Measurements from ENCODE around the gene HAND1. TPM values are rescaled to one million over a fixed set of nuclear protein-coding genes. Genes with fewer than 3 reads are reported as not detected.

HAND1 gene
- total RNA-seq, 1 donor from 2014 or later, result not detected

- TF ChIP-seq CTCF (conservative IDR thresholded peaks at IDR 0.05), result no peak
- peak overlapping the region; percentile 65 for H3K4me3 Mint-ChIP-seq
- no peak overlapping the region for H3K27ac Mint-ChIP-seq (ENCODE audit: unreplicated experiment)
- H3K4me1 Mint-ChIP-seq, result peaks cover 23% of the 10 kb centered on the region
- H3K9me3 Mint-ChIP-seq, result no peaks in the 10 kb centered on the region
- H3K27me3 Mint-ChIP-seq (ENCODE audit: low read depth), result peaks cover 100% of the 10 kb centered on the region
- no peaks in the 10 kb centered on the region for H3K36me3 Mint-ChIP-seq (ENCODE audit: low read depth)
- no peak for DNase-seq (ENCODE audit: low read depth, low spot score)
Measured at GRCh38 chr5:154479160-154479943, 1.3 kb upstream of the HAND1 start.

- DNase-seq (ENCODE audit: low read depth, low spot score), result no peak
- Mint-ChIP-seq H3K27ac (ENCODE audit: unreplicated experiment) (no peak overlapping the region), H3K27me3 (ENCODE audit: low read depth) (peaks cover 100% of the 10 kb centered on the region), H3K36me3 (ENCODE audit: low read depth) (no peaks in the 10 kb centered on the region), H3K9me3 (no peaks in the 10 kb centered on the region), H3K4me3 (no peak overlapping the region), H3K4me1 (peaks cover 23% of the 10 kb centered on the region)
- TF ChIP-seq CTCF (conservative IDR thresholded peaks at IDR 0.05), result no peak
Measured at GRCh38 chr5:154478752-154479159, 729 bp upstream of the HAND1 start.

GRCh38 chr5:154477382-154478223 is 424 bp downstream of the HAND1 start:
- Mint-ChIP-seq H3K27me3 (ENCODE audit: low read depth) (peaks cover 100% of the 10 kb centered on the region), H3K36me3 (ENCODE audit: low read depth) (no peaks in the 10 kb centered on the region), H3K4me1 (peaks cover 23% of the 10 kb centered on the region), H3K9me3 (no peaks in the 10 kb centered on the region), H3K4me3 (peak overlapping the region; percentile 51), H3K27ac (ENCODE audit: unreplicated experiment) (no peak overlapping the region)
- TF ChIP-seq CTCF (conservative IDR thresholded peaks at IDR 0.05), result no peak
- no peak for DNase-seq (ENCODE audit: low read depth, low spot score)

GRCh38 chr5:154476354-154477205 is 1.4 kb downstream of the HAND1 start:
- Mint-ChIP-seq H3K9me3 (no peaks in the 10 kb centered on the region), H3K27me3 (ENCODE audit: low read depth) (peaks cover 100% of the 10 kb centered on the region), H3K27ac (ENCODE audit: unreplicated experiment) (no peak overlapping the region), H3K36me3 (ENCODE audit: low read depth) (no peaks in the 10 kb centered on the region), H3K4me1 (peaks cover 23% of the 10 kb centered on the region), H3K4me3 (no peak overlapping the region)
- DNase-seq (ENCODE audit: low read depth, low spot score), result no peak
- no peak for TF ChIP-seq CTCF (conservative IDR thresholded peaks at IDR 0.05)

Data from neural crest cell (in vitro differentiated cells).